Gastroesophageal sphincter (tissue), 3 donors: ENCODE data around the gene TRIM38.
"Not testable (repeated sequence)": the region's sequence is repeated elsewhere in the genome, so short reads cannot be mapped to it uniquely, and the experiment has no call there.

Experiments
- CTCF ChIP-seq, 4 experiments: fragments of 200-600 bp in 2 of 4; fragments of 450-650 bp in 2 of 4; sonication (generic) in 1 of 4; IDR thresholded peaks; one replicate each; pipeline ENCODE4 v1.5.1; 2017 to 2019; ENCODE audit warnings: antibody characterized with exemption in 4 of 4, mild to moderate bottlenecking in 2 of 4, moderate library complexity in 2 of 4
- EP300 ChIP-seq: sonication (generic); formaldehyde crosslinking; IDR thresholded peaks from one replicate; pipeline ENCODE4 v1.6.1; 2017; ENCODE audit warnings: antibody characterized with exemption, mild to moderate bottlenecking
- POLR2A ChIP-seq, 2 donors: fragments of 450-650 bp; IDR thresholded peaks; one replicate each; pipeline ENCODE4 v1.6.1; 2017; ENCODE audit warnings: antibody characterized with exemption in 2 of 2, mild to moderate bottlenecking in 2 of 2, moderate library complexity in 1 of 2

DNA sequence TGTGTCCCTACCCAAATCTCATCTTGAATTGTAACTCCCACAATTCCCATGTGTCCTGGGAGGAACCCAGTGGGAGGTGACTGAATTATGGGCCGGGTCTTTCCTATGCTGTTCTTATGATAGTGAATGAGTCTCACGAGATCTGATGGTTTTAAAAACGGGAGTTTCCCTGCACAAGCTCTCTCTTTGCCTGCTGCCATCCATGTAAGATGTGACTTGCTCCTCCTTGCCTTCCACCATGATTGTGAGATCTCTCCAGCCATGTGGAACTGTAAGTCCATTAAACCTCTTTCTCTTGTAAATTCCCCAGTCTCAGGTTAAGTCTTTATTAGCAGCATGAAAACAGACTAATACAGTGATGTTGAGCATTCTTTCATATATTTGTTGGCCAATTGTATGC is 16.9 kb upstream of the TRIM38 start:
- not testable (repeated sequence) for TF ChIP-seq CTCF (IDR thresholded peaks at IDR 0.05); POLR2A (IDR thresholded peaks at IDR 0.05); EP300
